ENCODE results near the gene LETM1.

The LETM1 gene

DNA sequence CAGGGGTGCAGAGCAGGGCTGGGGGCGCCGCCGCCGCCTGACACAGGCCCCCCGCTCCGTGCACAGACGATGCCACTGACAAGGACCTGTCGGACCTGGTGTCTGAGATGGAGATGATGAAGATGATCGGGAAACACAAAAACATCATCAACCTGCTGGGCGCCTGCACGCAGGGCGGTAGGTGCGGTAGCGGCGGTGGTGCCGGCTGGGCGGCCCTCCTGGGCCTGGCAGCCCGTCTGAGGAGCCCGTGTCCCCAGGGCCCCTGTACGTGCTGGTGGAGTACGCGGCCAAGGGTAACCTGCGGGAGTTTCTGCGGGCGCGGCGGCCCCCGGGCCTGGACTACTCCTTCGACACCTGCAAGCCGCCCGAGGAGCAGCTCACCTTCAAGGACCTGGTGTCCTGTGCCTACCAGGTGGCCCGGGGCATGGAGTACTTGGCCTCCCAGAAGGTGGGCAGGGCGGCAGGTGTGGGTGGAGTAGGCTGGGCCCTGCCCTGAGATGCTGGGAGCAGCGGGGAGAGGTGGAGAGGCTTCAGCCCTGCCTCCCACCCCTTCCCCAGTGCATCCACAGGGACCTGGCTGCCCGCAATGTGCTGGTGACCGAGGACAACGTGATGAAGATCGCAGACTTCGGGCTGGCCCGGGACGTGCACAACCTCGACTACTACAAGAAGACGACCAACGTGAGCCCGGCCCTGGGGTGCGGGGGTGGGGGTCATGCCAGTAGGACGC, 50.3 kb downstream of the LETM1 start:
- no peak for DNase-seq

DNA sequence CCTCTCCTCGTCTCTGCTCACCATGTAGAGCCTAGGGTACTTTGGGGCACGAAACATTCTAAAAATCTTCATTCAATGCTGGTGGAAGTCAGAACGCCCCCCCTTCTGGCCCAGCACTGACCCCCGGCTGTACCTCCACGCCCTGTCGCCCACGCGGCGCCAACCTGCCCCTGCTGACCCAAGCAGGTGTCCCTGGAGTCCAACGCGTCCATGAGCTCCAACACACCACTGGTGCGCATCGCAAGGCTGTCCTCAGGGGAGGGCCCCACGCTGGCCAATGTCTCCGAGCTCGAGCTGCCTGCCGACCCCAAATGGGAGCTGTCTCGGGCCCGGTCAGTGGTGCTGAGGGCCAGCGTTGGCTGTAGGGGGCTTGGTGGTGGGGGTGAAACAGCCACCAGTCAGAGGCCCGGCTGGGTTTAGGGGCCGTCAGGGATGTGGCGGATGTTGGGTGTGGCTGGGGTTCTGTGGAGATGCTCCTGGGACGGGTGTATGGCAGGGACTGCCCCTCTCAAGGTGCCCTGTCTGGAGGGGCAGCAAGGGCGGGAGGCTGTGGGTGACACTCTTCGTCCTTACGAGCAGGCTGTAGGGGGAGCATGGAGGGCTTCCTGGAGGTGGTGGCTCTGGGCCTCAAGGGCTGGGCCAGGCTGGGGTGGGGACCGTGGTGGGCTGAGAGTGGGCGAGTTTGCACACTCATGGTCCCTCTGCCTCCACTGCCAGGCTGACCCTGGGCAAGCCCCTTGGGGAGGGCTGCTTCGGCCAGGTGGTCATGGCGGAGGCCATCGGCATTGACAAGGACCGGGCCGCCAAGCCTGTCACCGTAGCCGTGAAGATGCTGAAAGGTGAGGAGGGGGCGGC, 51.1 kb downstream of the LETM1 start:
- DNase-seq, result no peak

DNA sequence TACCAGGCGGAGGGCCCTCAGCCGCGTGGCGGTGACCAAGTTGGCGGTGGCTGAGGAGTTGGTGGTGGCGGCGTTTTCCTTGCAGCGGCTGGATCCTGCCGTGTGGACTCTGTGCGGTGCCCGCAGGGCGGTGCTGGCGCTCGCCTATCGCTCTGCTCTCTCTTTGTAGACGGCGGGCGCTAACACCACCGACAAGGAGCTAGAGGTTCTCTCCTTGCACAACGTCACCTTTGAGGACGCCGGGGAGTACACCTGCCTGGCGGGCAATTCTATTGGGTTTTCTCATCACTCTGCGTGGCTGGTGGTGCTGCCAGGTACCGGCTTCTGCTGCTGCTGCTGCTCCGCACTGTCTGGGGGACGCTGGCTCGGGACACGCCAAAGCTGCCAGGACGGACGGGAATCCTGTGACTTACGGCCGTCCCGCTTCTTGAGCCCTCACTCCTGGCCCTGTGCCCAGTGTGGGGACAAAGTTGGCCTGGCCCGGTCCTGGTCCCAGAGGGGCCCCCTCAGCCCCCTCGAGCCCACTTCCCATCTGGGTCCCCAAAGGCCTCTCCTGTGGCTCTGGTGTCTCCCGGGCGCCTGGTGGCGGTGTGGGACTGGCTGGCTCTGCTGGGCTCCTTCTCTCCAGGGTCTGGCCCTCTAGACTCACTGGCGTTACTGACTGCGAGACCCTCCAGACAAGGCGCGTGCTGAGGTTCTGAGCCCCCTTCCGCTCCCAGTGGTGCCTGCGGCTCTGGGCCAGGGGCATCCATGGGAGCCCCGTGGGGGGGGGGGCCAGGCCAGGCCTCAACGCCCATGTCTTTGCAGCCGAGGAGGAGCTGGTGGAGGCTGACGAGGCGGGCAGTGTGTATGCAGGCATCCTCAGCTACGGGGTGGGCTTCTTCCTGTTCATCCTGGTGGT, 52.2 kb downstream of the LETM1 start:
- DNase-seq, result no peak

DNA sequence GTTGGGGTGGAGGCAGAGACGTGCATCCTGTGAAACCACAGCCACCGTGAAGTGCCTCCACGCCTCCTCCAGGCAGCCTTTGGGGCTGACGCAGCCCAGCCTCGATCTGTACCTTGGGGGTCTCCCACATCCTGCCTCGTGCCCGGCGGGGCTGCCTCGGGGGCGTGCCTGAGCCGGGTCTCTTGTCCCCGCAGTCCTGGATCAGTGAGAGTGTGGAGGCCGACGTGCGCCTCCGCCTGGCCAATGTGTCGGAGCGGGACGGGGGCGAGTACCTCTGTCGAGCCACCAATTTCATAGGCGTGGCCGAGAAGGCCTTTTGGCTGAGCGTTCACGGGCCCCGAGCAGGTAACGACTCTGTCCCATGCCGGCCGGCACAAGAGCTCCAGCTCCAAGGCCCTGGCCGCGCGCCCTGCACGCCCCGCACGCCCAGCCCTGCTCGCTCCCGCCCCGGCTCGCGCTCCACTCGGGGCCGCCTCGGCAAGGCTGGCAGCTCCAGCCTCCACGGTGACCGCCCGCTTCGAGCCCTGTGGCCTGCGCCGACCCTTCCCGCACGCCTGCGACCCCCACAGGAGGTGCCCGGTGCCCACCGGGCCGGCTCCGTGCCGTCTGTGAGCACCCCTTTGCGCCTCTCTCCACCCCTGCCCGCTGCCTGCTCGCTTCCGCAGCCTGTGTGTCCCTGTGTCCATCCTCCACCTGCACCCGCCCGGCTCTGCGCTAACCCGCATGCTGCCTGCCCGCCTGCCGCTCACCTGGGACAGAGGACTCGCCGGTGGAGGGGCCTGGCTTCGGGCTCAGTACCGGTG, 53.0 kb downstream of the LETM1 start:
- DNase-seq, result no peak

DNA sequence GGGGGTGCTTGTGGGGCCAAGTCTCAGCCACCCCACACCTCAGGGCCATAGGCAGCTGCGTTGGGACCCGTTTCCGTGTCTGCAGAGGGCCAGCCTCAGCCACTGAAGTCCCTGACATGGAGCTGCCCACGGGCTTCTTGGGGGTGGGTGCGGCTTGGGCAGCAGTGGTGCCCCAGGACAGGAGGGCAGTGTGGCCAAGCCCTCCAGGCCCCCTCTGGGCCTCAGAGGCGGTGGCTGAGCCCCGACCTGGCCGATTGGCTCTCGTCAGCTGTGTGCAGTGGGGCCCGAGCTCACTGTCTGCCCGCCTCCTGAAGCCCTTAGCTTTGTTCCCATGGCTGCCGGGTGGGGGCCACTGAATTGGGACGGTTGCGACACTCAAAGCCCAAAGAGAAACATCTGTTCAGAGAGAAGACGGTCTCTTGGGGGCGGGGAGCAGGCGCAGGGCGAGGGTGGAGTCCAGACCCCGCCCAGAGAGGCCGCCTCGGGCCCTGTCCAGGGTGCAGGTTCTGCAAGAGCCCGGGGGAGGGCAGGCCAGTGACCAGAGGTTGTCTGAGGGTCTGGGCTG, 53.7 kb downstream of the LETM1 start:
- DNase-seq, result no peak

DNA sequence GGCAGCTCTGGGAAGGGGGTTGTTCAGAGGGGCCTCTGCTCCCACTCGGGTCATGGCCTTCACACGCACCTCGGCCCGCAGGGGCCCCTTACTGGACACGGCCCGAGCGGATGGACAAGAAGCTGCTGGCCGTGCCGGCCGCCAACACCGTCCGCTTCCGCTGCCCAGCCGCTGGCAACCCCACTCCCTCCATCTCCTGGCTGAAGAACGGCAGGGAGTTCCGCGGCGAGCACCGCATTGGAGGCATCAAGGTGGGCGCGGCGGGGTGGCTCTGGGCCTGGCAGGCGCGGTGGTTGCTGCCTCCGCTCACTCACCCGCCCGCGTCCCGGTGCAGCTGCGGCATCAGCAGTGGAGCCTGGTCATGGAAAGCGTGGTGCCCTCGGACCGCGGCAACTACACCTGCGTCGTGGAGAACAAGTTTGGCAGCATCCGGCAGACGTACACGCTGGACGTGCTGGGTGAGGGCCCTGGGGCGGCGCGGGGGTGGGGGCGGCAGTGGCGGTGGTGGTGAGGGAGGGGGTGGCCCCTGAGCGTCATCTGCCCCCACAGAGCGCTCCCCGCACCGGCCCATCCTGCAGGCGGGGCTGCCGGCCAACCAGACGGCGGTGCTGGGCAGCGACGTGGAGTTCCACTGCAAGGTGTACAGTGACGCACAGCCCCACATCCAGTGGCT, 54.5 kb downstream of the LETM1 start:
- no peak for DNase-seq

DNA sequence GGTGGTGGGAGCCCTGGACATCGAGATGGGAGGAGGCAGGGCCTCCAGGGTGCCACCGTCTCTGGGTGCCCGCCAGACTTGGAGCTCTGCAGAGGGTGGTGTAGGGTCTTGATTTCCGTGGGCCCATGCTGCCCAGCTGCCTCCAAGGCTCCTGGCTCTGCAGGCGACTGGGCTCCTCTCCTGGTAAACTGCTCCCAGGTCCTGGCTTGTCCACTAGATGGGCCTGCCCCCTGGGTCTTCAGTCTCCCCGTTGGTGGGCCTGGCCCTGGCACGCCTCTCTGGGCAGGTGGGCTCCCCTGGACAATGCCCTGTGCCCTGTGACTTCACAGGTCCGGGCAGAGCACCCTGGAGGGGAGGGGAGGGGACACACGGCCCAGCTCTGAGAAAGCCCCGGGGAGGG, 55.2 kb downstream of the LETM1 start:
- DNase-seq, result no peak

DNA sequence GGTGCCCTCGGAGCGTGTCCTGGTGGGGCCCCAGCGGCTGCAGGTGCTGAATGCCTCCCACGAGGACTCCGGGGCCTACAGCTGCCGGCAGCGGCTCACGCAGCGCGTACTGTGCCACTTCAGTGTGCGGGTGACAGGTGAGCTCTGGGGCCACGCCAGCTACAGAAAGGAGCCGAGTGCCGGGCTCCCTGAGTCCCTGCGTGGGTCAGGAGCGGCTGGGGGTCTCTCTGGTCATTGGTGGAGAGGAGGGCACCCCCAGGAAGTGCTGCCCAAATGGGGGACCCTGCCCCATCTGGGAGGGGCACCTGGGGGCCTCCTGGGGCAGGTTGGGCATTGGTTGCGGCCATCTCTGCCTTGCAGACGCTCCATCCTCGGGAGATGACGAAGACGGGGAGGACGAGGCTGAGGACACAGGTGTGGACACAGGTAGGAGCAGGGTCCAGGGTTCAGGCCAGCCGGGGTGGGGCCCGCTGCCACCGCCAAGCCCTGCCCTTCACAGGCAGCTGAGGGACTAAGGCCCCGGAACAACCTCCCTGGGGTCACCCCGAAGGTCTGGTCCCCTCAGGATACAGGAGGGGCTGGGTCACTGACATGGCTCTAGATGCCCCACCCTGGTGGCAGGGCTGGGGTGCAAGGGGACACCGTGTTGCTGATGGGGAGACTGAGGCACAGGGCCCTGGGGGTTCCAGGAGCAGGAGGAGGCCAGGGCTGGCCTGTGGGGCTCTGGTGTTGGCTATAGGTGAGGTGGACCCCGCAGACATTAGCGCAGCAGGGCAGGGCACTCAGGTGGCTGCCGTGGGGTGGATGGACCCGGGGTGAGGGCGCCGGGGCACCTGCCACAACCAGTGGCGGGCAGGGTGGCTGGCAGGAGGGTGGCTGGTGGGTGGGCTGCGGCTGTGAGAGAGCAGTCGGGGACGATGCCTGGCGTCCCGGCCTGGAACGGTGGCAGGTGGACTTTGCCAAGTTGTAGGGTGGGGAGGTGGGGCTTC, 56.3 kb downstream of the LETM1 start:
- DNase-seq, result no peak

DNA sequence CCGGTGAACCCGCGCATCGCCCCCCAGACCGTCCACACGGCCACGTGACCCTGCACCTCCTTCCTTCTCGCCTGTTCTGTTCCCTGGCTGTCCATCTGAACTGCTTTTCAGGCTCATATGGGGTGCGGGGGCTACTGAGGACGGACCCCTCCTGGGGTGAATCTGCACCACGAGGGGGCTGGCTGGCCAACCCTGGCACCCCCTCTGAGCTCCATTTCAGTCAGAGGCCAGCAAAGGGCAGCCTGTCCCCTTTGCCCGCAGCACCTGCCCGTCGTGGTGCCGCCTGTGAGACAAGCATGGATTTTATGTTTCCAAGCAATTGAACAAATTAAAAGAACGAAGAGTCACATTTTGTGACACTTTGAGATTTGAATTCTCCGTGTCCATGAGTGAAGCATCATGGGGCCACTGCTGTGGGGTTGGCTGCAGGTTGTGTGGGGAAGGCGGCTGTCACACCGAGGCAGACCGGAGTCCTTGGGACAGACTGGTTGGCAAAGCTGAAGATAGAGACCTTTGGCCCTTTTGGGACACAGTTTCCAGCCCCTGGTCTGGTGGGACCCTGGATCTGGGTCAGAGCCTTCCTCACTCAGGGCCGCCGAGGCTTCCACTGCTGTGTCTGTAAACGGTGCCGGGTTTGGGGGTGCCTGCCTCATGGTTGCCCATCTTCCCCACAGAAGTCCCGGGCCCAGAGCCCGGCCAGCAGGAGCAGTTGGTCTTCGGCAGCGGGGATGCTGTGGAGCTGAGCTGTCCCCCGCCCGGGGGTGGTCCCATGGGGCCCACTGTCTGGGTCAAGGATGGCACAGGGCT, 57.2 kb downstream of the LETM1 start:
- no peak for DNase-seq

DNA sequence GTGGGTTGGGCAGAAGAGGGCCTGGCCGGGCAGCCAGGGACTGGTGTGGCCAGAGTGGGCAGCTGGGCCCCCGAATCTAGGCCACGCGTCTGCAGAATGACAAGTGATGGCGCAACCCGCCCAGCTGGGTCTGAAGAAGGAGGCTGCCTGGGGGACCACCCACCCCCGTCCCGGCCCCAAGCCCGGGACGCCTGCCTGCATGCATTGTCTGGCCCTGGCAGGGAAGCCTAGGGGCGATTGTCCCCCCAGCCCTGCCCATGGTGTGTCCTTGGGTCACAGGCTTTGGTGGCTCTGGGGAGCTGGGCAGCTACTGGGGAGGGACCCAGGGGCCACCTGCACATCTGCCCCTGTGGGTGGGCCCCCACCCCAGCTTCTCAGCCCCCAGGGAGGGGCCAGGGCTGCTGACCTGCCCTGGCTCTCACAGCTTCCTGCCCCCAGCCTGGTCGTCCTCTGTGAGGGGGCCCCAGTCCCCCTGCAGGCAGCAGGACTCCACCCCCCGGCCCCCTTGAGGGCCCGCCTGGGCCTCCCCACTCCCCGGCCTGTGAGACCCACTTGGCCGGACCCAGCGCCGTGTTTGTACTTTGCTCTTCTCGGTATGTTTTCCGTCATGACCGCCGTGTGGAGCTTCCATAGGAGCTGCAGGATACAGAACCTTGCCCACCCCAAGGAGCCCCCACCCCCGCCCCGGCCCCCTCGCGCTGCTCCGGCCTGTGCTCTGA, 57.9 kb downstream of the LETM1 start:
- DNase-seq, result no peak

DNA sequence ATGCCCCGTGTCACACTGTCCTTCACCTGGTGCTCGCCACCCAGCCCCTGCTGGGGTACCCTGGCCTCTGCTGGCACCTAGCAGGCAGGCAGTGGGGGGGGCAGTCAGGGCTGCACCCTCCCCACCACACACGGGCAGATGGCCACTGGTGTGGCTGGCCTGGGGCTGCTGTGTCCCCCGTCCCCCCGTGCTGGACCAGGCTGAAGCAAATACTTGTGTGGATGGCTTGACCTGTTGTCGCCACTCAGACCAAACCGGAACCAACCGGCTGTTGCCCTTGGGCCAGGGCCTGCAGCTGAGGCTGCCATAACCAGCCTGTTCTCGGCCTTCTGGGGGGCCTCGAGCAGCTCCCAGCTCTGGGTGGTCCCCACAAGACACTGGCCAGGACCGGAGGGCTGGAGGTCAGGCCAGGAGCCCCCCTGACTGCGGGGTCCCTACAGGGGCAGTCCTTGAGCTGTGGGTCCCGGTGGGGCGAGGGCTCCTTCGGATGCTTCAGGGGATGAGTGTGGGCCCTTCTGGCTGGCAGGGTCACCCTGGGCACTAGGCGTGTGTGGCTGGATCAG, 58.6 kb downstream of the LETM1 start:
- DNase-seq, result no peak

DNA sequence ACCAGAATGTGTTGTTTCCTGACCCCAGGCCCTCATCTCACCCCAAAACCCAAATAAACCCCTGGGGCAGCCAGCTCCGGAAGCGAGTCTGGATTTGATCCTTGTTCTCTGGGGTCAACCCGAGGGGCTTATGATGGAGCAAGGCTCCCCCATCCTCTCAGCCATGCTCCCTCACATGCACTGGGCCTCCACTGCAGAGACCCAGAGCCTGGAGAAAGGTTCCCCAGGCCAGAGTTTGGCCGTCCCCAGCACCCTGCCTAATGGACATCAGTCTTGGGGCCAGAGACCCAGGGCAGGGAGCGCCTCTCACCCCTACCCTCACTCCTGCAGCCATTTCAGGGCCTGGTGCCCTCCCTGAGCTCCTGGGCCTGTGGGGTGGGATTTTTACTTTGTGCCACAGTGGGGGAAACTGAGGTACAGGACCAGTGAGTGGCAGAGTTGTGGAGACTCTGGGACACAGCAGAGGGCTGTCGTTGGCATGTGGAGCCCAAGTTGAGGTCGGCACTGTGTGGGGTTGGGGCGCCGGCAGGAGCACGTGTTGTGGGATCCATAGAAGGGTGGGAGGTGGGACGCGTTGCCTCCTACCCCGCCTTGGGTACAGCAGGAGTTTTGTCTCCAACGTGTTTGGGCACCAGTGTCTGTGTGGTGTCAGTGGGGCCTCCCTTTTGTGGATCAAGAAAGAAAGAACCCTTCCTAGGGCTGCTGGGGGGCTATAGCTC, 59.3 kb downstream of the LETM1 start:
- no peak for DNase-seq

DNA sequence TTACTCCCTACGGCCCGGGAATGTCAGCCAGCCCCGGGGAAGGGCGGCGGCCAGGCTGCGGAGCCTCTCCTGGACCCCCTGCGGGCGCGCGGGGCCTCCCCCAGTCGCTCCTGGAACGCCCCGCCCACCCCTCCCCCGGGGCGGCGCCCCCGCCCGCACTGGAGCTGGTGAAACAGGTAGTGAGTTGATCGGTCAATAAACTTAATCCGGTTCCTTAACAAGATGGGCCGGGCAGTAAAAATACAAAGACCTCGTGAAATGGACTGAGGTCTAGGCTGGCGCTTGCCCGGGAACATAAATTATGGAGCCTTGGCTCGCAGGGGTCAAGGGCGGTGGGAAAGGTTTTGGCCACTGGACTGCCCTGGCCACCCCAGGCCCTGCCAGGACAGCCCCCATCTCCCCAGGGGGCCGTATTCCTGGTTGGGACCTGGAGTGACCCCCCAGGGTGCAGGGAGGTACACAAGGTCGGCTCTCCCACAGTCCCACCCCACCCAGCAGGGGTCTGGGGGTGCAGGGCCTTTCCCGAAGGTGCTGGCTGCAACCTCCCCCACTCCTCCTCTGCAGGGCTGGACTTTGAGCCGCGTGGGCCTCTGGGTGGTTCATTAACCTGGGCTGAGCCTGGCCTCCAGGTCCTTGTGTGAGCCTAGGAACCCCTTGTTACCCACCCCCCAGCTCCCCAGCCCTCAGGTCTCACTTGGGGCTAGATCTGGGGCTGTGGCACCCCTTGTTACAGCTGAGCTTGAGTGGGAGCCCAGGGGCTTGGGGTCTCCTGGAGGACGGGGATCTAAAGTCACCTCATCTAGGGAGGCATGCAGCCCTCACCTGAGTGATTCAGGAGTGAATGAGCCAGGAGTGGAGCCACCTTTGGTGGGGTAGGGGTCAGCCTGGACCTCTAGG, 60.4 kb downstream of the LETM1 start:
- no peak for DNase-seq

DNA sequence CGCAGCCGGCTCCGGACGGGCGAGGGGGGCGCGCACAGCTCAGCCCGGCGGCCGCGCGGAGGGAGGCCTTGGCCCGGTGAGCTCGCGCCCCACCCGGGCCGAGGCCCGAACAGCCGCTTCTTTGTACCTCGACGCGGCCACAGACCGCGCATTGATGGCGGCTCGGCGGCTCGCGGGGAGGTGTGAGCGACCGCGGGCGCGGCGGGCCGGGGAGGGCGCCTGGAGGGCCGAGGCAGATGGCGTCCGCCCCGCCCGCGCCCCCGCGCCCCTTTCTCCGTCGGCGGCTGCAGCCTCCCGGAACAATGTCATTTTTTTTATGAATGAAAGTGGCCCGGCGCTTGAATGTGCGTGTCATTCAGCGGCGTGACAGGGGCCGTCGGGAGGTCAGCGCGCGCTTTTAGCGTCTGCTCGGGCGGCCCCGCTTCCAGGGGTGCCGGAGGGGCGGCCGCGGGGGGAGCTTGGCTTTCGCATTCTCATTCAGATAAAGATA, 61.1 kb downstream of the LETM1 start:
- no peak for DNase-seq

DNA sequence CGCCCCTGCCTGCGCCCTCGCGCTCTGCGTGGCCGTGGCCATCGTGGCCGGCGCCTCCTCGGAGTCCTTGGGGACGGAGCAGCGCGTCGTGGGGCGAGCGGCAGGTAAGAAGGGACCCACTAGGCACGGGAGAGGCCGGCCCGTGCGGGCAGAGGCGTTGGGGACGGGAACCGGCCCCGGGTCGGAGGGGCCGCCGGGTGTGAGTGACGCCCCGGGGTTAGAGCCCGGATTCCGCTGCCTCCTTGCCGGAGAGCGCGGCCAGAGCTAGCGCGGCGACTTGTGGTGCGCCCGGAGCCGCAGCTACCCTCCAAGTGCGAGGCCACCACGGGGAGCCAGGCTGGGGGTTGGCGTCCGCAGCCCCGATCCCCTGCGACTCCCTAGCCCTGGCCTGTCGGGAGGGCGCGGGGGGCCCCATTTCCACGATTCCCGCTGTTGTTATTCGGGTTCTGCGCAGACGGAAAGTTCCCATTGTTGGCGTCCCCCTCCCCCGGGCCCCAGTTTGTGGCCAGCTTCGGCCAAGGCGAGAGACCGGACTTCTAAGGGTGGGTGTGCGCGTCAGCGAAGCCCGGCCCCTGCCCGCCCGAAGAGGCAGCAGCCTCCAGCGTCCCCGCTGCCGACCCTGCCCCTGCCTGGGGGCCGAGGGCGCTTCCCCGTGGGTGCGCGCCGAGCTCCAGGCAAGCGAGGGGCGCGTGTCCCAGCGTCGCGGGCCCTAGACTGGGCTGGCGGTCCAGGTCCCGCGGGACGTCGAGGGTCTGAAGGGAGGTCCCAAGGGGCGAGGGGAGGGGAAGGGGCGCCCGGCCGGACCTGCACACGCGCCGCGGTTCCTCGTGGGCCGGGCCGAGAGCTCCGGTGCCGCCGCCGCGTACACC, 61.8 kb downstream of the LETM1 start:
- peak in 1 of 2 donors; percentile 17 for DNase-seq
